GM21447 (cell line): Measurements from ENCODE around the gene EDDM13.
"Not testable (repeated sequence)": the region's sequence is repeated elsewhere in the genome, so short reads cannot be mapped to it uniquely, and the experiment has no call there.

Experiments used
- ATAC-seq: cut with Tn5 transposase; IDR thresholded peaks from one replicate; pipeline ENCODE4 v1.9.1; 2021; ENCODE audit not compliant: unreplicated experiment

The EDDM13 gene

DNA sequence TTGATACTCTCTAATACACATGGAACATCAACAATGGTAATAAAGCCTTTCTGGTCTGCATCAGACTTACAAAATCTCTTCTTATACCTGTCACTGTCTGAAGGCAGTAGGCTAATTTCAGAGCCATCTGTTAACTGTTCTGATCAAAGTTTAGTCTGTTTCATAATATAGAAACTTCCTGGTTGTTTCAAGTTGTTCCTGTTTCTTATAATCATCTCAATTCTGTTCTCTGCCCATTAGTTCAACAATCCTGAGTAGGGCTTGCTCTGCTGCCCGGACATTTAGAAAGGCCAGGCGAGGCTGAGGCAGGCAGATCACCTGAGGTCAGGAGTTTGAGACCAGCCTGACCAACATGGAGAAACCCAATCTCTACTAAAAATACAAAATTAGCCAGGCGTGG is 47.4 kb downstream of the EDDM13 start:
- no peak for ATAC-seq

DNA sequence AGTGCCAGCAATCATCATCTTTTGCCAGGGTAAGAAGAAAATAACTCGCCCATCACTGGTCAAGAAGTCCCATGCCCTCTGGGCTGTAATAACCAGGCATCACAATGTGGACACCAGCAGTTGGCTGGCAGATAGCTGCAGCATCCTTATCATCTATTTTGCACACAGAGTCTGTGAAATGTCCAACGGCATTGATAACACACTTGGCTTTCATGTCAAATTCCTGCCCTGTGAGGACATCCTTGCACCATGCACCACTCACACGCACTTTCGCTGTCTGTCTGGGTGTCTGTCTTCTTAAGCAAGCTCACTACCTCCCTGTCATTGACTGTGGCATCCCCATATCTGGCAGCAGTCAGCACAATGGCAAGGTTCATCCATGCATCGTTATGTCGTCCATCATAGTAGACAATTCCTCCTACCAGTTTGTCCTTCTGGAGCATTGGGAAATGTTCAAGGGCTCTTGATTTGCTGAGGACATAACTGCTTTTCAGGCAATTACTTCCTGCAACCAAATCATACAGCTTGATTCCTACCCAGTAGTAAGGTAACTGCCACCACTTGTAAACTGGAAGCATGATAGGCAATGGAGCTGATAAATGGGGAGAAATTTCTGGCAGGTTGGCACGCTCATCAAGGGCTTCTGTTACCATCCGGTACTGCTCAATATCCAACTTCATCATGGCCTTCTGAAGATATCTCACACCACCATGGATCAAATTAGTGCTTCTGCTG is 48.9 kb downstream of the EDDM13 start:
- no peak for ATAC-seq

GRCh38 chr19:56321989-56322440 is 49.5 kb downstream of the EDDM13 start:
- ATAC-seq, result no peak

- ATAC-seq, result no peak
Observed at GRCh38 chr19:56324436-56324835, 51.9 kb downstream of the EDDM13 start.

- ATAC-seq, result no peak
Observed at GRCh38 chr19:56332695-56333094, 60.1 kb downstream of the EDDM13 start.

GRCh38 chr19:56333506-56333905 is 61.0 kb downstream of the EDDM13 start:
- no peak for ATAC-seq

GRCh38 chr19:56335371-56335770 is 62.8 kb downstream of the EDDM13 start:
- ATAC-seq, result not testable (repeated sequence)

DNA sequence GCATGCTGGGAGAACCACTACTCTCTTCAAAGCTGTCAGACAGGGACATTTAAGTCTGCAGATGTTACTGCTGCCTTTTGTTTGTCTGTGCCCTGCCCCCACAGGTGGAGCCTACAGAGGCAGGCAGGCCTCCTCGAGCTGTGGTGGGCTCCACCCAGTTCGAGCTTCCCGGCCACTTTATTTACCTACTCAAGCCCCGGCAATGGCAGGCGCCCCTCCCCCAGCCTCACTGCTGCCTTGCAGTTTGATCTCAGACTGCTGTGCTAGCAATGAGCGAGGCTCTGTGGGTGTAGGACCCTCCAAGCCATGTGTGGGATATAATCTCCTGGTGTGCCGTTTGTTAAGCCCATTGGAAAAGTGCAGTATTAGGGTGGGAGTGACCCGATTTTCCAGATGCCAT is 64.5 kb downstream of the EDDM13 start:
- not testable (repeated sequence) for ATAC-seq

DNA sequence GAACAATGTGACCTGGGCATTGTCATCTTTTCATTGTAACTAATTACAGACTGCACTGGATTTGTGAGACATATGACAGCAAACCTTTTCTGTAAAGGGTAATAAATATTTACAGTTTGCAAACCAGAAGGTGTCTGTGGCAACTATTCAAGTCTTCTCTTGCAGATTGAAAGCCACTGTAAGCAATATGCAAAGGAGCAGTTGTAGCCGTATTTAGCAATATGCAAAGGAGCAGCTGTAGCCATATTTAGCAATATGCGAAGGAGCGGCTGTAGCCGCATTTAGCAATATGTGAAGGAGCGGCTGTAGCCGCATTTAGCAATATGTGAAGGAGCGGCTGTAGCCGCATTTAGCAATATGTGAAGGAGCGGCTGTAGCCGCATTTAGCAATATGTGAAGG is 66.5 kb downstream of the EDDM13 start:
- ATAC-seq, result not testable (repeated sequence)

- ATAC-seq, result no peak
Observed at GRCh38 chr19:56341948-56342347, 69.4 kb downstream of the EDDM13 start.

DNA sequence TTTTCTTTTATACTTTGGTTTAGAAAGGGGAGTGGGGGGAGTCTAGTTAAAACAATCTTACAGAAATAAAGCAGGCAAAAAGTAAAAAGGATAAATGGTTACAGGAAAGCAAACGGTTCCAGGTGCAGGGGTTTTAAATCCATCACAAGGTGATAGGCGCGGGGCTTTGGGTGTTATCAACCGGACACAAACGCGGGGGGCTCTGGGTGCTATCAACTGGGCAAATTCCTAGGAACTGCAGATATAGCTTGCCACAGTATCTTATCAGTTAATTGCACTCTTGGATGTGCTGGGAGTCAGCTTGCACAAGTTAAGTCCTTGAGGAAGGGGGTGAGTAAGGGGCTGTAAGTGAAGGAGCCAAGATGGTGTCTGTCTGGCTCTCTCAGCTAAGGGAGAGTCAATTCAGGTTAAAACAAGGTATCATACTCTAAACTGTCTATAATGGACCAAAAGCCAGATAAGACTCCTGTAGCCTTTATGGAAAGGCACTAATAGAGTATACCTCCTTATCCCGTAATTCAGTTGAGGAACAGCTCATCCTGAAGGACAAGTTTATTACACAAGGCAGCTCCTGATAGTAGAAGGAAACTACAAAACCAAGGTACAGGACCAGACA is 74.7 kb downstream of the EDDM13 start:
- ATAC-seq, result no peak

DNA sequence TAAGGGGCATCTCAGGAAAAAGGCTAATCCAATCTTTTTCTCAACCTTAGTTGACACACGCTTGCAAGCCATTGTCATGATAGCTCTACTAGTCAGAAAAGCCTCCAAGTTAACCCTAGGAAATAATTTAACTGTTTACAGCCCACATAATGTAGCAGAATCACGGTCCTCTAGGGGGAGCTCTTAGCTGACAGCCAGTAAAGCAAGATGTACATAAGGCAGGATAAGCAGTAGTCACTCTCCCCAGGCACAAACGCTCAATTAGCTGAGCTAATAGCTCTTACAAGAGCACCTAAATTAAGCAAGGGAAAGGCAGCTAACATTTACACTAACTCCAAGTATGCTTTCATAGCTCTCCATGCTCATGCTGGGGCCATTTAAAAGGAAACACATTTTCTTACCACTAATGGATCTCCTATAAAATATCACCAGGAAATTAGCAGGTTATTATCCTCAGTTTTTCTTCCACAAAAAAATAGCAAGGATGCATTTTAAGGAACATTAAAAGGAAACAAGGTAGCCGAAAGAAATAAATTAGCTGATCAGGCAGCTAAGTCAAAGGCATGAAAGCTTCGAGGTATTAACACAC is 75.8 kb downstream of the EDDM13 start:
- no peak for ATAC-seq

DNA sequence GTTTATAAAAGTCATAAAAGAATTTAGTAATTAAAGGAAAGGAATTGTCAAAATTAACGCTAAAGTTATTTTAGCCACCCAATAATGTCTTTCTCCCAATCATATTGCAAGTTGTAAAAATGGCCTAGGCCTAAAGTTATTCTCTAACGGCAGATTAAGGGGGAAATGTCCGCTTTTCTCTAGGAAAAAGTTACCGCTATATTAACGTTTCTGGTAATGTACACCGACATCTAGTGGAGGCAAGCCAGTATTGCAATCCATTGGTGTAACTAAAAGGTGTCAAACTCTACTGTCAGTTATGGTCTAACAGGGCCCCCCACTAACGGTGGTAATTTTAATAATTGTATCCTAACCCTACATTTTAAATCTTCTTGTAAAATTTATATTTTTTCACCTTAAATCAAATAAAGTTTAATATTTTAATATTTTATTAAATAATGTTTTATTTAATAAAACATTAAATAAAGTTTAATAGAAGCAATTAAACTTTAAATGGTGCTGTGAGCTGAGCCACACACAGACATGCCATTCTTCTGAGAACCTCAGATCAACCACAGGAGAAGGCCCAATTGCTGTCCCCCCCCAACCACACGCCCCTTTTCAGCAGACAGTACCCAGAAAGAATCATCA is 78.0 kb downstream of the EDDM13 start:
- no peak for ATAC-seq

DNA sequence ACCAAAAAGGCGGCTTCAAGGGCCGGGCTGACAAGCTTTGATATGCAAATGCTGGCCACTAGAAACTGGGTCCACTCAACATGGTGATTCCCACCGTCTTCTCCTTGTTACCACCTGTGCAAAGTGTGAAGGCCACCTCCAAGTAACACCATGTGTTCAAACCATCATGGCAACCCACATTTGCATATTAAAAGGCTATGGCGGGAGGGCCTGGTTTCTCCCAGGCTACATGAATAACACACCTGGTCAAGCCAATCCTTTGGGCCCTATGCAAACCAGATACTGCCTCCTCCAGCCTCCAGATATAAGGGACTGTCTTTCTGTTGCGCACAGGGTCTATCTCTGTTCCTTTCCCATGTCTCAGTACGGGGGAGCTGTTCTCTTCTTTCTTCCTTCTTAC is 78.7 kb downstream of the EDDM13 start:
- ATAC-seq, result no peak

DNA sequence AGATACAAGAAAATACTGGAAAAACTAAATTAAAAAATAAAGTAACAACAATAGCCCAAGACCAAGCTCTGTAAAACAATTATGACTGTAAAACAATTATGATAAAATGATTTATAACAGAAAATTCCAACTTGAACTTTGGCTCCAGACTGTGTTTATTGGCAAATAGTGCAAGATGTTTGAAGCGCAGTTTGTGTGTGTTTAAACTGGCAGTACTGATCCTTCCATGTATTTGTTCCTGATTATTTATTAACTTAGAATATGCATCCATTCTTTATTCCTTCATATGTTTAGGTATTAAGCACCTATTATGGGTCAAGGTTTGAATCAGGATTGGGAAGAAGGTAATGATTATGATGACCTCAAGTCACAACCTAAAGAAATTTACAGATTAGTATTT is 83.0 kb downstream of the EDDM13 start:
- no peak for ATAC-seq

DNA sequence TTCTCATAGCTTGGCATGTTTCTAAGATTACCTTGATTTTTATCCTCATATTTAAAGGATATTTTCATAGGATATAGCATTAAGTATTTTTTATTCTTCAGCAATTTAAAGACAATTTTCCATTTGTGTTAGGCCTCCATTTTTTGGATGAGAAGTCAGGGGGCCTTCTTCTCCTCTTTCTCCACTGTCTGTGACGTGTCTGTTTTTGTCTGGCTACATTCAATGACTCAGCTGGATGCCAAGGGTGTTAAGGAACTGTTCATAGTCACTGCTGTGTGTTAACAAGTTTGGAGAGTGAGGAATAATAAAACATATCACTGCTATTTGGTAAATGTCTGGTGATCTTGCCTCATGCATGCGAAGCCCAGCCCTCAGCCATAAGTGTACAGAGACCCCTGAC is 84.4 kb downstream of the EDDM13 start:
- no peak for ATAC-seq
